Naive thymus-derived CD4-positive, alpha-beta T cell (primary cell): Measurements from ENCODE around the gene OR14A2. TPM values are rescaled to one million over a fixed set of nuclear protein-coding genes. Genes with fewer than 3 reads are reported as not detected.

Experiments used
- polyA plus RNA-seq, 2 donors: library from polyadenylated mRNA; unstranded; fragments of 300-500 nt; fragmentation: Illumina TruSeq; gene quantifications; one replicate each; pipeline ENCODE4 v1.2.3, GENCODE V29; 2021
- total RNA-seq, 6 experiments: library from RNA in 5 of 6; stranded (reverse) in 5 of 6; gene quantifications; 1 replicate in 5 of 6; 2 replicates in 1 of 6; pipeline ENCODE4 v1.2.3 and lab custom pipeline; 2021 to 2026

The OR14A2 gene
- total and polyA plus RNA-seq, 7 experiments from 2014 or later: not detected

Other genes starting within 250 kb of the OR14A2 start
- under 1 TPM in 1 of 5 experiments, not detected in 4; 0.05 TPM for gene OR2C3, start 211.7 kb downstream of the OR14A2 start, total RNA-seq
- not detected for gene OR2C3, start 211.7 kb downstream of the OR14A2 start, polyA plus RNA-seq
- 1 to 10 TPM in 2 of 5 experiments, under 1 TPM in 3; 0.08 to 9.5 (median 0.49) TPM for gene GCSAML, start 199.0 kb downstream of the OR14A2 start, total RNA-seq
- under 1 TPM in 1 of 2 donors, not detected in 1; 0.14 TPM for gene GCSAML, start 199.0 kb downstream of the OR14A2 start, polyA plus RNA-seq
- gene OR2G2, start 159.8 kb downstream of the OR14A2 start, total RNA-seq: not detected
- gene OR2G2, start 159.8 kb downstream of the OR14A2 start, polyA plus RNA-seq: not detected
- not detected for gene OR2G3, start 142.6 kb downstream of the OR14A2 start, total RNA-seq
- not detected for gene OR2G3, start 142.6 kb downstream of the OR14A2 start, polyA plus RNA-seq
- not detected for gene OR13G1, start 68.4 kb downstream of the OR14A2 start, total RNA-seq
- not detected for gene OR13G1, start 68.4 kb downstream of the OR14A2 start, polyA plus RNA-seq
- not detected for gene OR6F1, start 31.5 kb downstream of the OR14A2 start, total RNA-seq
- gene OR6F1, start 31.5 kb downstream of the OR14A2 start, polyA plus RNA-seq: not detected
- not detected for gene OR14K1, start 9.5 kb downstream of the OR14A2 start, total RNA-seq
- gene OR14K1, start 9.5 kb downstream of the OR14A2 start, polyA plus RNA-seq: not detected
- not detected for gene OR1C1, start 12.4 kb upstream of the OR14A2 start, total RNA-seq
- not detected for gene OR1C1, start 12.4 kb upstream of the OR14A2 start, polyA plus RNA-seq
- not detected for gene OR14A16, start 76.0 kb upstream of the OR14A2 start, total RNA-seq
- gene OR14A16, start 76.0 kb upstream of the OR14A2 start, polyA plus RNA-seq: not detected
- not detected for gene OR11L1, start 93.8 kb upstream of the OR14A2 start, total RNA-seq
- gene OR11L1, start 93.8 kb upstream of the OR14A2 start, polyA plus RNA-seq: not detected
- gene TRIM58, start 109.0 kb upstream of the OR14A2 start, total RNA-seq: 1 to 10 TPM in 2 of 5 experiments, under 1 TPM in 2, not detected in 1; 0.24 to 2.1 (median 0.65) TPM
- under 1 TPM; 0.15 to 0.17 TPM for gene TRIM58, start 109.0 kb upstream of the OR14A2 start, polyA plus RNA-seq
- under 1 TPM in 2 of 5 experiments, not detected in 3; 0.31 to 0.83 TPM for gene OR2W3, start 147.4 kb upstream of the OR14A2 start, total RNA-seq
- gene OR2W3, start 147.4 kb upstream of the OR14A2 start, polyA plus RNA-seq: not detected
- not detected for gene OR2T8, start 172.1 kb upstream of the OR14A2 start, total RNA-seq
- gene OR2T8, start 172.1 kb upstream of the OR14A2 start, polyA plus RNA-seq: not detected
- not detected for gene OR2AJ1, start 176.7 kb upstream of the OR14A2 start, total RNA-seq
- gene OR2AJ1, start 176.7 kb upstream of the OR14A2 start, polyA plus RNA-seq: not detected
- gene OR2L8, start 200.7 kb upstream of the OR14A2 start, total RNA-seq: 1 to 10 TPM in 1 of 5 experiments, under 1 TPM in 2, not detected in 2; 0.66 to 1.4 (median 0.94) TPM
- gene OR2L8, start 200.7 kb upstream of the OR14A2 start, polyA plus RNA-seq: not detected
- under 1 TPM in 4 of 5 experiments, not detected in 1; 0.22 to 0.65 (median 0.48) TPM for gene OR2AK2, start 217.1 kb upstream of the OR14A2 start, total RNA-seq
- not detected for gene OR2AK2, start 217.1 kb upstream of the OR14A2 start, polyA plus RNA-seq